Uterus (tissue), 2 donors: ENCODE data around the gene ERN2.

Source experiments
- POLR2A ChIP-seq, 2 donors: fragments of 450-650 bp; IDR thresholded peaks; one replicate each; pipeline ENCODE4 v1.6.1; 2016; ENCODE audit warnings: antibody characterized with exemption in 2 of 2, mild to moderate bottlenecking in 1 of 2, moderate library complexity in 1 of 2
- TF ChIP-seq, protein P1 (sequence below), 4 experiments: fragments of 200-600 bp in 2 of 4; fragments of 450-650 bp in 2 of 4; sonication (generic) in 2 of 4; IDR thresholded peaks; one replicate each; pipeline ENCODE4 v1.5.1; 2016 to 2019; ENCODE audit warnings: antibody characterized with exemption in 4 of 4, mild to moderate bottlenecking in 2 of 4, moderate library complexity in 1 of 4

DNA sequence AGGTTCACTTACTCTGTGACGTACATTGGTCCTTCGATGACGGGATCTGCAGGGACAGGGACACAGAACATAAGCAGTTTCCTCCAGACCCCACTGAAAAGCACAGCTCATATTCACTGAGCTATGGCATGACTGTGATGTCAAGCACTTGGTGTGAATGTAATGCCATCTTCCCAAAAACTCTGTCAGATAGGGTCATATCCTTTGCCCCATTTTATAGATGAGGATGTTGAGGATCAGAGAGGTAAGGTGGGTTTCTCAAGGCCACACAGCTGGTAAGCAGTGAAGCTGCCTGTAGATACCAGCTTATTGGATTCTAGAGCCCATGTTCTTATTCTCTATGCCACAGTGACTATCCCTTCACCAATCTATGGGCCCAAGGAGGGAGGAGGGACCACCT is 2.5 kb downstream of the ERN2 start:
- TF ChIP-seq, protein P1, sequence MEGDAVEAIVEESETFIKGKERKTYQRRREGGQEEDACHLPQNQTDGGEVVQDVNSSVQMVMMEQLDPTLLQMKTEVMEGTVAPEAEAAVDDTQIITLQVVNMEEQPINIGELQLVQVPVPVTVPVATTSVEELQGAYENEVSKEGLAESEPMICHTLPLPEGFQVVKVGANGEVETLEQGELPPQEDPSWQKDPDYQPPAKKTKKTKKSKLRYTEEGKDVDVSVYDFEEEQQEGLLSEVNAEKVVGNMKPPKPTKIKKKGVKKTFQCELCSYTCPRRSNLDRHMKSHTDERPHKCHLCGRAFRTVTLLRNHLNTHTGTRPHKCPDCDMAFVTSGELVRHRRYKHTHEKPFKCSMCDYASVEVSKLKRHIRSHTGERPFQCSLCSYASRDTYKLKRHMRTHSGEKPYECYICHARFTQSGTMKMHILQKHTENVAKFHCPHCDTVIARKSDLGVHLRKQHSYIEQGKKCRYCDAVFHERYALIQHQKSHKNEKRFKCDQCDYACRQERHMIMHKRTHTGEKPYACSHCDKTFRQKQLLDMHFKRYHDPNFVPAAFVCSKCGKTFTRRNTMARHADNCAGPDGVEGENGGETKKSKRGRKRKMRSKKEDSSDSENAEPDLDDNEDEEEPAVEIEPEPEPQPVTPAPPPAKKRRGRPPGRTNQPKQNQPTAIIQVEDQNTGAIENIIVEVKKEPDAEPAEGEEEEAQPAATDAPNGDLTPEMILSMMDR (IDR thresholded peaks at IDR 0.05): no peak
- no peak for TF ChIP-seq POLR2A (IDR thresholded peaks at IDR 0.05)
